HS-27A (cell line): ENCODE data around the gene GREB1.
"Not testable (repeated sequence)": the region's sequence is repeated elsewhere in the genome, so short reads cannot be mapped to it uniquely, and the experiment has no call there.

ENCODE experiments used
- DNase-seq: peaks from one replicate; pipeline ENCODE4 v3.0.0-alpha.2; 2012; ENCODE audit warnings: low read depth, missing footprints

GREB1 gene

GRCh38 chr2:11635141-11635540 lies 101.3 kb downstream of the GREB1 start:
- no peak for DNase-seq

- no peak for DNase-seq
Observed at GRCh38 chr2:11636593-11637295, 102.9 kb downstream of the GREB1 start.

- DNase-seq = no peak
Observed at GRCh38 chr2:11637546-11637945, 103.7 kb downstream of the GREB1 start.

- no peak for DNase-seq
Observed at GRCh38 chr2:11639503-11639902, 105.7 kb downstream of the GREB1 start.

GRCh38 chr2:11640132-11640531 lies 106.3 kb downstream of the GREB1 start:
- no peak for DNase-seq

GRCh38 chr2:11642972-11643371 lies 109.1 kb downstream of the GREB1 start:
- DNase-seq = no peak

GRCh38 chr2:11644293-11644692 lies 110.4 kb downstream of the GREB1 start:
- no peak for DNase-seq

GRCh38 chr2:11646530-11646929 lies 112.7 kb downstream of the GREB1 start:
- DNase-seq = no peak

- no peak for DNase-seq
Observed at GRCh38 chr2:11647834-11648600, 114.2 kb downstream of the GREB1 start.

- DNase-seq = no peak
Observed at GRCh38 chr2:11649093-11649492, 115.2 kb downstream of the GREB1 start.

- DNase-seq = no peak
Observed at GRCh38 chr2:11651856-11652548, 118.2 kb downstream of the GREB1 start.

- DNase-seq = no peak
Observed at GRCh38 chr2:11652553-11652952, 118.7 kb downstream of the GREB1 start.

GRCh38 chr2:11655495-11655894 lies 121.7 kb downstream of the GREB1 start:
- DNase-seq = no peak

GRCh38 chr2:11656252-11656651 lies 122.4 kb downstream of the GREB1 start:
- DNase-seq = no peak

- no peak for DNase-seq
Observed at GRCh38 chr2:11656671-11657101, 122.8 kb downstream of the GREB1 start.

GRCh38 chr2:11657195-11657594 lies 123.3 kb downstream of the GREB1 start:
- DNase-seq = no peak

- no peak for DNase-seq
Observed at GRCh38 chr2:11657646-11658045, 123.8 kb downstream of the GREB1 start.

GRCh38 chr2:11658208-11659114 lies 124.6 kb downstream of the GREB1 start:
- no peak for DNase-seq

GRCh38 chr2:11659115-11659475 lies 125.2 kb downstream of the GREB1 start:
- DNase-seq = no peak

GRCh38 chr2:11659851-11660250 lies 126.0 kb downstream of the GREB1 start:
- DNase-seq = no peak

- not testable (repeated sequence) for DNase-seq
Observed at GRCh38 chr2:11660396-11660795, 126.6 kb downstream of the GREB1 start.

GRCh38 chr2:11661891-11662435 lies 128.1 kb downstream of the GREB1 start:
- no peak for DNase-seq
